ENCODE data around the gene ATXN7L3B.

DNA sequence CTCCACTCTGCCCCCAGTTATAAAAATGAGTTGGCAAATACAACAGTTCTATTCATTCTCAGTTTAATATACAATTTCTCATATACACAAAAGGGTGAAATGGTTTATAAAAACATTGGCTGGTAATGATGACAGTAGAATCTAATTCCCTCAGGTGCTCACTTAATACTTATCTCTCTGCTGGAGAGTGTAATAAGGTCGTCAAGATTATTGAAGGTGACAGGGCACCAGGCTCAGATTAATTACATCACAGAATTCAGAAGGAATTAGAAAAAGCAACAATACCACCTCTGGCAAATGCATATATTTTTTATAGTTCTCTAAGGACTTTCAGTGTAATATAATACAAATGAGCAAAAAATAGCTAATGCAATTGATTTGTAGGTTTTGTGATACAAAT is 42.3 kb downstream of the ATXN7L3B start:
- TF ChIP-seq CTCF (IDR thresholded peaks at IDR 0.05; ENCODE audit: insufficient read depth, low read length, poor library complexity, severe bottlenecking): no peak
- TF ChIP-seq EZH2phosphoT487 (conservative IDR thresholded peaks at IDR 0.05; ENCODE audit: low read length): no peak

All from SU-DHL-6 (cell line).